ENCODE results near the gene SLC6A7. TPM values are rescaled to one million over a fixed set of nuclear protein-coding genes. Genes with fewer than 3 reads are reported as not detected.

The SLC6A7 gene
- total RNA-seq, 2 donors from 2014 or later, result not detected

GRCh38 chr5:150188146-150188842 lies 1.6 kb upstream of the SLC6A7 start:
- TF ChIP-seq, protein P1, sequence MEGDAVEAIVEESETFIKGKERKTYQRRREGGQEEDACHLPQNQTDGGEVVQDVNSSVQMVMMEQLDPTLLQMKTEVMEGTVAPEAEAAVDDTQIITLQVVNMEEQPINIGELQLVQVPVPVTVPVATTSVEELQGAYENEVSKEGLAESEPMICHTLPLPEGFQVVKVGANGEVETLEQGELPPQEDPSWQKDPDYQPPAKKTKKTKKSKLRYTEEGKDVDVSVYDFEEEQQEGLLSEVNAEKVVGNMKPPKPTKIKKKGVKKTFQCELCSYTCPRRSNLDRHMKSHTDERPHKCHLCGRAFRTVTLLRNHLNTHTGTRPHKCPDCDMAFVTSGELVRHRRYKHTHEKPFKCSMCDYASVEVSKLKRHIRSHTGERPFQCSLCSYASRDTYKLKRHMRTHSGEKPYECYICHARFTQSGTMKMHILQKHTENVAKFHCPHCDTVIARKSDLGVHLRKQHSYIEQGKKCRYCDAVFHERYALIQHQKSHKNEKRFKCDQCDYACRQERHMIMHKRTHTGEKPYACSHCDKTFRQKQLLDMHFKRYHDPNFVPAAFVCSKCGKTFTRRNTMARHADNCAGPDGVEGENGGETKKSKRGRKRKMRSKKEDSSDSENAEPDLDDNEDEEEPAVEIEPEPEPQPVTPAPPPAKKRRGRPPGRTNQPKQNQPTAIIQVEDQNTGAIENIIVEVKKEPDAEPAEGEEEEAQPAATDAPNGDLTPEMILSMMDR (conservative IDR thresholded peaks at IDR 0.05), result no peak
- H3K27me3 Mint-ChIP-seq (ENCODE audit: insufficient read depth), result peaks cover 93% of the 10 kb centered on the region
- Histone ChIP-seq H3K27me3 (ENCODE audit: control insufficient read depth, insufficient read depth, low read length, poor library complexity, severe bottlenecking) (peaks cover 81% of the 10 kb centered on the region), H3K9me3 (ENCODE audit: control insufficient read depth, low read length) (no peaks in the 10 kb centered on the region), H3K4me3 (ENCODE audit: low read length) (no peak overlapping the region), H3K9ac (ENCODE audit: extremely low read depth, low read length, poor library complexity, severe bottlenecking) (no peak overlapping the region), H3K27ac (ENCODE audit: low read depth, low read length) (no peak overlapping the region), H3K36me3 (ENCODE audit: control insufficient read depth, insufficient read depth, low read length) (no peaks in the 10 kb centered on the region), H3K4me1 (ENCODE audit: control insufficient read depth, insufficient read depth, low read length) (no peaks in the 10 kb centered on the region)
- no peaks in the 10 kb centered on the region for H3K9me3 Mint-ChIP-seq
- peaks cover 10% of the 10 kb centered on the region for H3K4me1 Mint-ChIP-seq
- no peak for DNase-seq
- no peak overlapping the region for H3K27ac Mint-ChIP-seq
- no peaks in the 10 kb centered on the region for H3K36me3 Mint-ChIP-seq (ENCODE audit: low read depth)
- H3K4me3 Mint-ChIP-seq, result no peak overlapping the region
- 88% methylated on average over 3 of the region's 3 CpGs; no CpG with 5 or more reads in 1 of the 2 experiments for WGBS, 2 experiments (ENCODE audit: insufficient coverage in 1 of 2, insufficient read length in 1 of 2)

DNA sequence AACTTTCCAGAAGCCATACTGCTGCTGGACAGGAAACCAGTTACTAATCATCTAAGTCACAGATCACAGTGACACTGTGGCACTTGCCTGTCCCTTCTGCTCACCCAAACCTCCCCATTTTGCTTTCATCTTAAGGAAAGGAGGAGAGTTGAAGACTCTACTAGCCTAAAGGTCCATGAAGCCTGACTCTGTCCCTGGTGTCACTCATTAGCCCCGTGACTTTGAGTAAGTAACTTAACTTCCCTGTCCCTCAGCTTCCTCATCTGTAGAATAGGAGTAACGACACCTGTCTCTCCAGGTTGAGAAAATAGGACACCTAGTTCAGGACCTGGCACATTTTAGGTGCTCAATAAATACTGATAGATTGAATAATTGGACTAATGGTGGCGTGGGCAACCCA lies 536 bp upstream of the SLC6A7 start:
- Histone ChIP-seq H3K27me3 (ENCODE audit: control insufficient read depth, insufficient read depth, low read length, poor library complexity, severe bottlenecking) (peaks cover 80% of the 10 kb centered on the region), H3K4me1 (ENCODE audit: control insufficient read depth, insufficient read depth, low read length) (no peaks in the 10 kb centered on the region), H3K9ac (ENCODE audit: extremely low read depth, low read length, poor library complexity, severe bottlenecking) (no peak overlapping the region), H3K9me3 (ENCODE audit: control insufficient read depth, low read length) (no peaks in the 10 kb centered on the region), H3K27ac (ENCODE audit: low read depth, low read length) (no peak overlapping the region), H3K4me3 (ENCODE audit: low read length) (no peak overlapping the region), H3K36me3 (ENCODE audit: control insufficient read depth, insufficient read depth, low read length) (no peaks in the 10 kb centered on the region)
- no peaks in the 10 kb centered on the region for H3K36me3 Mint-ChIP-seq (ENCODE audit: low read depth)
- peak overlapping the region; percentile 34 for H3K4me3 Mint-ChIP-seq
- no peaks in the 10 kb centered on the region for H3K9me3 Mint-ChIP-seq
- TF ChIP-seq, protein P1 (conservative IDR thresholded peaks at IDR 0.05), result no peak
- no peak overlapping the region for H3K27ac Mint-ChIP-seq
- peaks cover 10% of the 10 kb centered on the region for H3K4me1 Mint-ChIP-seq
- DNase-seq, result no peak
- H3K27me3 Mint-ChIP-seq (ENCODE audit: insufficient read depth), result peaks cover 97% of the 10 kb centered on the region
- WGBS, 2 experiments (ENCODE audit: insufficient coverage in 1 of 2, insufficient read length in 1 of 2), result 75 to 79% methylated on average over 3 of the region's 3 CpGs

GRCh38 chr5:150190503-150190979 lies 679 bp downstream of the SLC6A7 start:
- no peak overlapping the region for H3K27ac Mint-ChIP-seq
- H3K27me3 ChIP-seq (ENCODE audit: control insufficient read depth, insufficient read depth, low read length, poor library complexity, severe bottlenecking), result peaks cover 77% of the 10 kb centered on the region
- DNase-seq, result no peak
- H3K27me3 Mint-ChIP-seq (ENCODE audit: insufficient read depth), result peaks cover 91% of the 10 kb centered on the region
- peaks cover 9% of the 10 kb centered on the region for H3K4me1 Mint-ChIP-seq
- H3K36me3 Mint-ChIP-seq (ENCODE audit: low read depth), result no peaks in the 10 kb centered on the region
- H3K36me3 ChIP-seq (ENCODE audit: control insufficient read depth, insufficient read depth, low read length), result no peaks in the 10 kb centered on the region
- TF ChIP-seq, protein P1 (conservative IDR thresholded peaks at IDR 0.05), result no peak
- H3K4me3 ChIP-seq (ENCODE audit: low read length), result peak overlapping the region; percentile 41
- no peak overlapping the region for H3K9ac ChIP-seq (ENCODE audit: extremely low read depth, low read length, poor library complexity, severe bottlenecking)
- no peaks in the 10 kb centered on the region for H3K9me3 ChIP-seq (ENCODE audit: control insufficient read depth, low read length)
- WGBS, 2 experiments (ENCODE audit: insufficient coverage in 1 of 2, insufficient read length in 1 of 2), result 40% methylated on average over 15 of the region's 16 CpGs; no CpG with 5 or more reads in 1 of the 2 experiments
- no peaks in the 10 kb centered on the region for H3K9me3 Mint-ChIP-seq
- H3K4me3 Mint-ChIP-seq, result no peak overlapping the region
- no peak overlapping the region for H3K27ac ChIP-seq (ENCODE audit: low read depth, low read length)
- H3K4me1 ChIP-seq (ENCODE audit: control insufficient read depth, insufficient read depth, low read length), result no peaks in the 10 kb centered on the region

Data from endodermal cell (in vitro differentiated cells).